Measurements from ENCODE around the gene PCID2. TPM values are rescaled to one million over a fixed set of nuclear protein-coding genes. Genes with fewer than 3 reads are reported as not detected.

Gene PCID2
- total and polyA plus RNA-seq, 2 experiments from 2014 or later, result 79.6 to 107 TPM

- no peak overlapping the region for H3K4me3 Mint-ChIP-seq
- ATAC-seq (no peak), DNase-seq (ENCODE audit: low spot score) (no peak)
- no peak for TF ChIP-seq REST (IDR thresholded peaks at IDR 0.05; ENCODE audit: unreplicated experiment)
- no peak for TF ChIP-seq JUNB (IDR thresholded peaks at IDR 0.05; ENCODE audit: unreplicated experiment)
- no peak for TF ChIP-seq CREB1 (CRISPR knock-in tag; IDR thresholded peaks at IDR 0.05; ENCODE audit: low read depth)
- no peak for TF ChIP-seq ZNF331 (CRISPR knock-in tag; IDR thresholded peaks at IDR 0.05; ENCODE audit: low read depth)
- no peak for TF ChIP-seq ZNF114 (CRISPR knock-in tag; IDR thresholded peaks at IDR 0.05)
- no peak for TF ChIP-seq NANOG (IDR thresholded peaks at IDR 0.05; ENCODE audit: borderline replicate concordance)
- no peak for TF ChIP-seq CTCF (conservative IDR thresholded peaks at IDR 0.05; ENCODE audit: low read depth in 2 of 2)
- no peak for TF ChIP-seq STAT1 (IDR thresholded peaks at IDR 0.05; ENCODE audit: unreplicated experiment)
- TF ChIP-seq ZNF462 (CRISPR knock-in tag; IDR thresholded peaks at IDR 0.05), result no peak
- H3F3A ChIP-seq (replicated peaks; ENCODE audit: low read depth), result no peaks in the 10 kb centered on the region
- no peaks in the 10 kb centered on the region for H3K79me2 ChIP-seq (replicated peaks; ENCODE audit: insufficient read depth)
- H3K4me3 ChIP-seq, result no peak overlapping the region
- H3K27me3 ChIP-seq (ENCODE audit: insufficient read depth), result no peaks in the 10 kb centered on the region
- no peaks in the 10 kb centered on the region for H3K4me1 ChIP-seq (ENCODE audit: insufficient read depth)
- H3K27ac Mint-ChIP-seq, result no peak overlapping the region
- peaks cover 50% of the 10 kb centered on the region for H3K36me3 Mint-ChIP-seq (ENCODE audit: low read depth)
- no peaks in the 10 kb centered on the region for H3K9me2 ChIP-seq (ENCODE audit: insufficient read depth)
- H4K20me1 ChIP-seq (replicated peaks; ENCODE audit: insufficient read depth), result no peaks in the 10 kb centered on the region; the same call in none of the 2 replicates
- no peak overlapping the region for H2AFZ ChIP-seq
- H3K4me1 Mint-ChIP-seq, result peaks cover 2% of the 10 kb centered on the region; the same call in 2 of the 3 replicates
- peaks cover 4% of the 10 kb centered on the region; the same call in 1 of the 2 replicates for H3K36me3 ChIP-seq (ENCODE audit: insufficient read depth)
- H3K27ac ChIP-seq (ENCODE audit: low read depth), result no peak overlapping the region
- H3K4me2 ChIP-seq, result no peak overlapping the region
- H3K9me3 Mint-ChIP-seq, result no peaks in the 10 kb centered on the region
- H3K27me3 Mint-ChIP-seq (ENCODE audit: insufficient read depth, low read depth, poor library complexity), result peaks cover 6% of the 10 kb centered on the region
Measured at GRCh38 chr13:113172419-113172926, 36.0 kb downstream of the PCID2 start.
